ENCODE data around the gene SFI1.

DNA sequence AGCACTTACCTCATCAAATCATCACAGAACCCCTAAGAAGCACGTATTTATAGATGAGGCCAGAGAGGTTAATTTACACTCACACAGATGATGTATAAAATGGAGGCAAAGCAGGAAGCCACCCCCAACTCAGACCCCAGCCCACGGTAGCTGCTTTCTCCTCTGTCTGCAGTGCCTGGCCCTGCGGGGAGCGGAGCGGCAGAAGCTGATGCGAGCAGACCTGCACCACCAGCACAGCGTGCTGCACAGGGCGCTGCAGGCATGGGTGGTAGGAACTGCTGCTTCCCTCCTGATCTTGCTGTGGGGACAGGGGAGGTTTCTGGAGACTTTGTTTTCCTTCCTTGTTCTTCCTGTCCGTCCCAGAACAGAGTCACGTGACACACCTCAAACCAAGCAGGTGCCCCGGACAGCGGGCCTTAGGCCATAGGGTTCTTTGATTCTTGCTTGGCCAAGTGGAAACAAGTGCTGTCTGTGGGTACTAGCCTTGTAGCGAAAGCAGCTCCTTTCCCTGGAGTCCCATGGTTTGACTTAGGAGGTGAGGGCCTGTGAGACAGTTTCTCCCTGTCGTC is 107.9 kb downstream of the SFI1 start:
- TF ChIP-seq, protein P1, sequence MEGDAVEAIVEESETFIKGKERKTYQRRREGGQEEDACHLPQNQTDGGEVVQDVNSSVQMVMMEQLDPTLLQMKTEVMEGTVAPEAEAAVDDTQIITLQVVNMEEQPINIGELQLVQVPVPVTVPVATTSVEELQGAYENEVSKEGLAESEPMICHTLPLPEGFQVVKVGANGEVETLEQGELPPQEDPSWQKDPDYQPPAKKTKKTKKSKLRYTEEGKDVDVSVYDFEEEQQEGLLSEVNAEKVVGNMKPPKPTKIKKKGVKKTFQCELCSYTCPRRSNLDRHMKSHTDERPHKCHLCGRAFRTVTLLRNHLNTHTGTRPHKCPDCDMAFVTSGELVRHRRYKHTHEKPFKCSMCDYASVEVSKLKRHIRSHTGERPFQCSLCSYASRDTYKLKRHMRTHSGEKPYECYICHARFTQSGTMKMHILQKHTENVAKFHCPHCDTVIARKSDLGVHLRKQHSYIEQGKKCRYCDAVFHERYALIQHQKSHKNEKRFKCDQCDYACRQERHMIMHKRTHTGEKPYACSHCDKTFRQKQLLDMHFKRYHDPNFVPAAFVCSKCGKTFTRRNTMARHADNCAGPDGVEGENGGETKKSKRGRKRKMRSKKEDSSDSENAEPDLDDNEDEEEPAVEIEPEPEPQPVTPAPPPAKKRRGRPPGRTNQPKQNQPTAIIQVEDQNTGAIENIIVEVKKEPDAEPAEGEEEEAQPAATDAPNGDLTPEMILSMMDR (IDR thresholded peaks at IDR 0.05) = no peak
- no peak for TF ChIP-seq POLR2A (IDR thresholded peaks at IDR 0.05)
